Measurements from ENCODE around the gene NSD2. TPM values are rescaled to one million over a fixed set of nuclear protein-coding genes. Genes with fewer than 3 reads are reported as not detected.
"Not testable (repeated sequence)": the region's sequence is repeated elsewhere in the genome, so short reads cannot be mapped to it uniquely, and the experiment has no call there.

NSD2 gene
- total RNA-seq, 4 donors from 2014 or later: 19.1 to 33.1 (median 28.8) TPM

GRCh38 chr4:1998296-1998695 lies 127.1 kb downstream of the NSD2 start:
- ATAC-seq (ENCODE audit: low FRiP score): no peak
- TF ChIP-seq CTCF (IDR thresholded peaks at IDR 0.05): no peak
- no peak for DNase-seq (ENCODE audit: low spot score)

- not testable (repeated sequence) for ATAC-seq (ENCODE audit: low FRiP score)
These were observed 128.1 kb downstream of the NSD2 start for GRCh38 chr4:1999308-1999707.

DNA sequence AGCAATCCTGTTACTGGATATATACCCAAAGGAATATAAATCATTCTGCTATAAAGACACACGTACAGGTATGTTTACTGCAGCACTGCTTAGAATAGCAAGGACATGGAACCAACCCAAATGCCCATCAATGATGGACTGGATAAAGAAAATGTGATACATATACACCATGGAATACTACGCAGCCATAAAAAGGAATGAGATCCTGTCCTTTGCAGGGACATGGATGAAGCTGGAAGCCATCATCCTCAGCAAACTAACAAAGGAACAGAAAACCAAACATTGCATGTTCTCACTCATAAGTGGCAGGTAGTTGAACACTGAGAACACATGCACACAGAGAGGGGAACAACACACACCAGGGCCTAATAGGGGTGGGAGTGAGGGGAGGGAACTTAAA lies 132.2 kb downstream of the NSD2 start:
- DNase-seq (ENCODE audit: low spot score); ATAC-seq (ENCODE audit: low FRiP score): not testable (repeated sequence)

More at GRCh38 chr4:1999308-1999707, 128.1 kb downstream of the NSD2 start:
- not testable (repeated sequence) for DNase-seq (ENCODE audit: low spot score)

DNA sequence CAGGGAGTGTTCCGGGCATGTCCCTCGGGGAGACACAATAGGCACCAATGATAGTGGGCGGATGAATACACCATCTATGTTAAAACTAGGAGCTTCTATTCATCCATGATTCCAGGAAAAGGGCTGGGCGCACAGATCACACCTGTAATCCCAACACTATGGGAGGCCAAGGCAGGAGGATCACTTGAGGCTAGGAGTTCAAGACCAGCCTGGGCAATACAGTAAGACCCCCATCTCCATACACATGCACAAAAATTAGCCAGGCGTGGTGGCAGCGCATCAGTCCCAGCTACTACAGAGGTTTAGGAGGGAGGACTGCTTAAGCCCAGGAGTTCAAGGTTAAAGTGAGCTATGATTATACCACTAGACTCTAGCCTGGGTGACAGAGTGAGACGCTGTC lies 135.2 kb downstream of the NSD2 start:
- DNase-seq (ENCODE audit: low spot score) (no peak), ATAC-seq (ENCODE audit: low FRiP score) (no peak)
- no peak for TF ChIP-seq CTCF (IDR thresholded peaks at IDR 0.05)

- TF ChIP-seq CTCF (IDR thresholded peaks at IDR 0.05): no peak
- no peak for DNase-seq (ENCODE audit: low spot score)
- no peak for ATAC-seq (ENCODE audit: low FRiP score)
These were observed 135.9 kb downstream of the NSD2 start for GRCh38 chr4:2006956-2007653.

- no peak for ATAC-seq (ENCODE audit: low FRiP score)
- no peak for TF ChIP-seq CTCF (IDR thresholded peaks at IDR 0.05)
- DNase-seq (ENCODE audit: low spot score): no peak
These were observed 136.8 kb downstream of the NSD2 start for GRCh38 chr4:2007804-2008670.

GRCh38 chr4:2008671-2008920 lies 137.4 kb downstream of the NSD2 start:
- no peak for ATAC-seq (ENCODE audit: low FRiP score)
- no peak for DNase-seq (ENCODE audit: low spot score)
- TF ChIP-seq CTCF (IDR thresholded peaks at IDR 0.05): no peak
